ENCODE data around the gene PFKL. TPM values are rescaled to one million over a fixed set of nuclear protein-coding genes. Genes with fewer than 3 reads are reported as not detected.
A peak's percentile ranks its signal among the peaks of the same experiment; 100 is the strongest.

PFKL gene
- total RNA-seq, 1 donor: 114 TPM

DNA sequence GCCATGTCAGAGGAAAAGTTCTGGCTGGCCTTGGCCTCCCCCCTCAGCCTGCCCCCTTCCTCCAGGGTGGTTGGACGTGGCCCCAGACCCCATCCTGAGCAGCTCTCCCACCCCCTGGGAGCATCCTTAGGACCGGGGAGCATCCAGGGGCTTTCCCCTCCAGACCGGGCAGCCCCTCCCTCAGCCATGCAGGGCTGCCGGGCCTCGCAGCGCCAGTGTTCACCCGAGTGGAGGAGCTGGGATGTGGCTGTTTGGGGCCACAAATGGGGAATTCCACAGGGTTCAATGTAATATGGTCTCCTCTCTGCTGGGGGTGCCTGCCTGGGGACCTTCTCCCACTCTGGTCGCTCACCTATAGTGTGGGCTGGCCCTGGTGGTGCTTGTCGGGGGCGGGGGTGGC is 4.2 kb upstream of the PFKL start:
- TF ChIP-seq, protein P1, sequence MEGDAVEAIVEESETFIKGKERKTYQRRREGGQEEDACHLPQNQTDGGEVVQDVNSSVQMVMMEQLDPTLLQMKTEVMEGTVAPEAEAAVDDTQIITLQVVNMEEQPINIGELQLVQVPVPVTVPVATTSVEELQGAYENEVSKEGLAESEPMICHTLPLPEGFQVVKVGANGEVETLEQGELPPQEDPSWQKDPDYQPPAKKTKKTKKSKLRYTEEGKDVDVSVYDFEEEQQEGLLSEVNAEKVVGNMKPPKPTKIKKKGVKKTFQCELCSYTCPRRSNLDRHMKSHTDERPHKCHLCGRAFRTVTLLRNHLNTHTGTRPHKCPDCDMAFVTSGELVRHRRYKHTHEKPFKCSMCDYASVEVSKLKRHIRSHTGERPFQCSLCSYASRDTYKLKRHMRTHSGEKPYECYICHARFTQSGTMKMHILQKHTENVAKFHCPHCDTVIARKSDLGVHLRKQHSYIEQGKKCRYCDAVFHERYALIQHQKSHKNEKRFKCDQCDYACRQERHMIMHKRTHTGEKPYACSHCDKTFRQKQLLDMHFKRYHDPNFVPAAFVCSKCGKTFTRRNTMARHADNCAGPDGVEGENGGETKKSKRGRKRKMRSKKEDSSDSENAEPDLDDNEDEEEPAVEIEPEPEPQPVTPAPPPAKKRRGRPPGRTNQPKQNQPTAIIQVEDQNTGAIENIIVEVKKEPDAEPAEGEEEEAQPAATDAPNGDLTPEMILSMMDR (IDR thresholded peaks at IDR 0.05; ENCODE audit: insufficient read depth, low read length): no peak
- H3K4me3 ChIP-seq (ENCODE audit: low read depth, low read length): no peak overlapping the region
- no peak for DNase-seq (ENCODE audit: low read depth)

GRCh38 chr21:44296103-44296519 is 3.7 kb upstream of the PFKL start:
- TF ChIP-seq, protein P1 (IDR thresholded peaks at IDR 0.05; ENCODE audit: insufficient read depth, low read length): no peak
- H3K4me3 ChIP-seq (ENCODE audit: low read depth, low read length): no peak overlapping the region
- DNase-seq (ENCODE audit: low read depth): no peak

DNA sequence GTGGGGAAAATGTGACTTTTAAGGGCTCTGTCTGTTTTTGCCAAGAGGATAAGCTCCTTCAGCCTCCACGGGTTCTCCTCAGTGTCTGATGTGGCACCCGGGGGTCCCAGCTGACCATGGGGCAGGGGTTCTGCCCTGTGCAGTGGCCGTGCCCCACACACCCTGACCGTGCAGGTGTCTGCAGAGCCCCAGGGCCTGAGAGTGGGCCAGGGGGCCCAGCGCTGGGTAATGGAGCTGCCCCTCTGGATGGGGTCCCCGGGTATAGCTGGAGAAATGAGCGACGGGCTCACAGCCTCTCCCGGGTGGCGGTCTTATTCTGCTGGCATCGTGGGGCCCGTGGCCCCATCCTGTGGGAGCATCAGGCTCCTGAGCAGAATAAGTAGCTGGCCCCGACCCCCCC is 2.9 kb upstream of the PFKL start:
- DNase-seq (ENCODE audit: low read depth): no peak
- TF ChIP-seq, protein P1 (IDR thresholded peaks at IDR 0.05; ENCODE audit: insufficient read depth, low read length): no peak
- no peak overlapping the region for H3K4me3 ChIP-seq (ENCODE audit: low read depth, low read length)

GRCh38 chr21:44297525-44298290 is 2.1 kb upstream of the PFKL start:
- H3K4me3 ChIP-seq (ENCODE audit: low read depth, low read length): no peak overlapping the region
- TF ChIP-seq, protein P1 (IDR thresholded peaks at IDR 0.05; ENCODE audit: insufficient read depth, low read length): peak; percentile 78
- peak; percentile 81 for DNase-seq (ENCODE audit: low read depth)

DNA sequence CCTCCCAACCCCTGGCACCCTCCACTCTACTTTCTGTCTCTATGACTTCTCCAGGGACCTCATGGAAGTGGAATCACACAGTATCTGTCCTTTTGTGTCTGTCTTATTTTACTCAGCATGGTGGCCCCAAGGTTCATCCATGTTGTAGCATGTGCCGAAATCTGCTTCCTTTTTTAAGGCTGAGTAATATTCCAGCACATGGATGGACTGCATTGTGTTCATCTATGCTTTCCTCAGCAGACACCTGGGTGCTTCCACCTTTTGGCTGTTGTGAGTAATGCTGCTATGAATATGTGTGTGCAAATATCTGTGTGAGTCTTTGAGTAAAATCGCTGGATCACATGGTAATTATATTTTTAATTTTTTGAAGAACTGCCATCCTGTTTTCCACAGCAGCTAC is 1.6 kb upstream of the PFKL start:
- peak; percentile 3 for DNase-seq (ENCODE audit: low read depth)
- no peak overlapping the region for H3K4me3 ChIP-seq (ENCODE audit: low read depth, low read length)
- TF ChIP-seq, protein P1 (IDR thresholded peaks at IDR 0.05; ENCODE audit: insufficient read depth, low read length): peak; percentile 27

- DNase-seq (ENCODE audit: low read depth): peak; percentile 26
- TF ChIP-seq, protein P1 (IDR thresholded peaks at IDR 0.05; ENCODE audit: insufficient read depth, low read length): no peak
Observed at GRCh38 chr21:44299085-44299457, 782 bp upstream of the PFKL start.

More at GRCh38 chr21:44299085-44299457, 782 bp upstream of the PFKL start:
- peak overlapping the region; percentile 82 for H3K4me3 ChIP-seq (ENCODE audit: low read depth, low read length)

Measured in fibroblast of the aortic adventitia (primary cell).